Iris pigment epithelial cell (primary cell): ENCODE results near the gene SPATA2L.
A peak's percentile ranks its signal among the peaks of the same experiment; 100 is the strongest.
"Not testable (repeated sequence)": the region's sequence is repeated elsewhere in the genome, so short reads cannot be mapped to it uniquely, and the experiment has no call there.

ENCODE experiments used
- DNase-seq: peaks from one replicate; pipeline ENCODE4 v3.0.0-alpha.2; 2011; ENCODE audit warnings: low read depth

Gene SPATA2L

GRCh38 chr16:89690392-89690901, 11.1 kb downstream of the SPATA2L start:
- no peak for DNase-seq

- DNase-seq, result not testable (repeated sequence)
These were observed 11.9 kb downstream of the SPATA2L start for GRCh38 chr16:89689621-89690020.

GRCh38 chr16:89689142-89689541, 12.4 kb downstream of the SPATA2L start:
- DNase-seq, result no peak

GRCh38 chr16:89688395-89688794, 13.1 kb downstream of the SPATA2L start:
- no peak for DNase-seq

- peak; percentile 60 for DNase-seq
These were observed 14.2 kb downstream of the SPATA2L start for GRCh38 chr16:89687092-89687940.

- peak; percentile 77 for DNase-seq
These were observed 14.9 kb downstream of the SPATA2L start, which contains the start of gene CDK10 for GRCh38 chr16:89686520-89687091. Gene CDK10, plus strand, starts transcription at chr16:89686689. Its CDS starts 22 bp downstream, at chr16:89686711.

GRCh38 chr16:89685916-89686315, 15.6 kb downstream of the SPATA2L start:
- no peak for DNase-seq

- no peak for DNase-seq
These were observed 23.2 kb downstream of the SPATA2L start for GRCh38 chr16:89678258-89678657.

GRCh38 chr16:89672177-89672941, 29.1 kb downstream of the SPATA2L start:
- DNase-seq, result no peak

GRCh38 chr16:89671565-89671964, 29.9 kb downstream of the SPATA2L start:
- not testable (repeated sequence) for DNase-seq

GRCh38 chr16:89670496-89671431, 30.7 kb downstream of the SPATA2L start:
- peak; percentile 73 for DNase-seq

GRCh38 chr16:89669755-89670154, 31.8 kb downstream of the SPATA2L start:
- DNase-seq, result no peak

GRCh38 chr16:89668790-89669158, 32.7 kb downstream of the SPATA2L start:
- DNase-seq, result no peak

GRCh38 chr16:89667633-89668032, 33.9 kb downstream of the SPATA2L start:
- DNase-seq, result no peak

GRCh38 chr16:89667000-89667399, 34.5 kb downstream of the SPATA2L start:
- peak; percentile 50 for DNase-seq

- DNase-seq, result not testable (repeated sequence)
These were observed 37.3 kb downstream of the SPATA2L start for GRCh38 chr16:89664238-89664637.

- no peak for DNase-seq
These were observed 40.3 kb downstream of the SPATA2L start for GRCh38 chr16:89661215-89661614.

GRCh38 chr16:89660146-89660545, 41.4 kb downstream of the SPATA2L start:
- no peak for DNase-seq

- no peak for DNase-seq
These were observed 43.2 kb downstream of the SPATA2L start for GRCh38 chr16:89658221-89658879.

- DNase-seq, result peak; percentile 80
These were observed 43.9 kb downstream of the SPATA2L start, which contains the start of the genes CHMP1A and SPATA33 for GRCh38 chr16:89657442-89658220. Gene CHMP1A, minus strand, starts transcription at chr16:89657708. Its CDS starts 120 bp downstream, at chr16:89657588. Gene SPATA33, plus strand, starts transcription at chr16:89657836. Its CDS starts 76 bp downstream, at chr16:89657912.
